Glutamatergic neuron (in vitro differentiated cells): ENCODE measurements around the gene LYRM4. TPM values are rescaled to one million over a fixed set of nuclear protein-coding genes. Genes with fewer than 3 reads are reported as not detected.
A peak's percentile ranks its signal among the peaks of the same experiment; 100 is the strongest.

Source experiments
- DNase-seq: peaks from one replicate; pipeline ENCODE4 v3.0.0; 2022
- H3K27ac Mint-ChIP-seq: one replicate; pipeline ENCODE4 v1.8.0; 2020; ENCODE audit warnings: mild to moderate bottlenecking, mixed read lengths, inconsistent platforms; ENCODE audit not compliant: unreplicated experiment
- H3K27me3 Mint-ChIP-seq: one replicate; pipeline ENCODE4 v1.8.0; 2020; ENCODE audit warnings: mild to moderate bottlenecking, moderate library complexity, mixed read lengths, inconsistent platforms; ENCODE audit not compliant: unreplicated experiment
- H3K36me3 Mint-ChIP-seq: one replicate; pipeline ENCODE4 v1.8.0; 2020; ENCODE audit warnings: mild to moderate bottlenecking, mixed read lengths, inconsistent platforms; ENCODE audit not compliant: unreplicated experiment
- H3K4me1 Mint-ChIP-seq: one replicate; pipeline ENCODE4 v1.8.0; 2020; ENCODE audit warnings: mild to moderate bottlenecking, low read depth, mixed read lengths, inconsistent platforms; ENCODE audit not compliant: unreplicated experiment
- H3K4me3 Mint-ChIP-seq: one replicate; pipeline ENCODE4 v1.8.0; 2020; ENCODE audit warnings: mild to moderate bottlenecking, mixed read lengths, inconsistent platforms; ENCODE audit not compliant: unreplicated experiment
- H3K9me3 Mint-ChIP-seq: one replicate; pipeline ENCODE4 v1.8.0; 2020; ENCODE audit warnings: mild to moderate bottlenecking, moderate library complexity, mixed read lengths, inconsistent platforms; ENCODE audit not compliant: unreplicated experiment
- CTCF ChIP-seq: fragments of 200-600 bp; sonication (generic); IDR thresholded peaks from one replicate; pipeline ENCODE4 v1.5.0; 2021; ENCODE audit not compliant: partially characterized antibody, unreplicated experiment
- total RNA-seq: library from RNA; stranded (reverse); fragmentation: NEBNext Ultra II Directional; extraction: Animal tissue kit (Norgen Biotek cat#: 25700); gene quantifications from one replicate; pipeline ENCODE4 v1.2.1, GENCODE V29; 2021; ENCODE audit not compliant: unreplicated experiment

Gene LYRM4
- total RNA-seq, 1 donor from 2014 or later, result 29.5 TPM

GRCh38 chr6:5219011-5219691 lies 41.6 kb downstream of the LYRM4 start:
- Mint-ChIP-seq H3K9me3 (peaks cover 3% of the 10 kb centered on the region), H3K4me1 (peaks cover 12% of the 10 kb centered on the region)

GRCh38 chr6:5217356-5217755 lies 43.4 kb downstream of the LYRM4 start:
- Mint-ChIP-seq H3K9me3 (peaks cover 3% of the 10 kb centered on the region), H3K27me3 (peaks cover 3% of the 10 kb centered on the region), H3K27ac (no peak overlapping the region), H3K36me3 (no peaks in the 10 kb centered on the region), H3K4me3 (no peak overlapping the region), H3K4me1 (peaks cover 21% of the 10 kb centered on the region)
- DNase-seq, result no peak
- no peak for TF ChIP-seq CTCF

More at GRCh38 chr6:5219011-5219691, 41.6 kb downstream of the LYRM4 start:
- no peak for TF ChIP-seq CTCF
- H3K27me3 Mint-ChIP-seq, result peaks cover 1% of the 10 kb centered on the region
- no peak for DNase-seq
- H3K36me3 Mint-ChIP-seq, result no peaks in the 10 kb centered on the region
- H3K27ac Mint-ChIP-seq, result no peak overlapping the region
- no peak overlapping the region for H3K4me3 Mint-ChIP-seq

- H3K36me3 Mint-ChIP-seq, result no peaks in the 10 kb centered on the region
- no peak overlapping the region for H3K27ac Mint-ChIP-seq
- DNase-seq, result no peak
- peaks cover 1% of the 10 kb centered on the region for H3K27me3 Mint-ChIP-seq
- TF ChIP-seq CTCF, result no peak
- peaks cover 24% of the 10 kb centered on the region for H3K4me1 Mint-ChIP-seq
- H3K9me3 Mint-ChIP-seq, result peaks cover 3% of the 10 kb centered on the region
- H3K4me3 Mint-ChIP-seq, result no peak overlapping the region
Measured at GRCh38 chr6:5215799-5216198, 45.0 kb downstream of the LYRM4 start.

DNA sequence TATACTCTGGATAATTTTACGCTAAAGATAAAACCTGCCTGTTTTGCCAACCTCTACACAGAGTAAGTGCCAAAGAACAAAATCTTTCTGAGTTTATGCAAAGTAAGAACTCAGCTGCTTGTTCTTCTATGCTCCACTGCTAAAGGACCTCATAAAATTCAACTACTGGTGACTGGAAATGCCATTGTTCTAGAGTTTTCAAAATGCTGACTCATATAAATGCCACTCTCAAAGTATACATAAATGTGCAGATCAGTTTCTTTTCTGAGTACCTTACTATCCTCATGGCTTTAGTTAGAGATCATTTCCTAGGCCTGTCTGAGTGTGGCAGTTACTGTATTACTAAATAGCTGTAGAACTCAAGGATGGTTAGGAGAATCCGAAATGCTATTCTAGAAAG lies 45.6 kb downstream of the LYRM4 start:
- no peak for TF ChIP-seq CTCF
- no peak for DNase-seq
- peaks cover 1% of the 10 kb centered on the region for H3K27me3 Mint-ChIP-seq
- H3K27ac Mint-ChIP-seq, result no peak overlapping the region
- peaks cover 3% of the 10 kb centered on the region for H3K9me3 Mint-ChIP-seq
- H3K4me3 Mint-ChIP-seq, result no peak overlapping the region
- H3K36me3 Mint-ChIP-seq, result no peaks in the 10 kb centered on the region
- H3K4me1 Mint-ChIP-seq, result peaks cover 23% of the 10 kb centered on the region

GRCh38 chr6:5214570-5215052 lies 46.1 kb downstream of the LYRM4 start:
- Mint-ChIP-seq H3K27me3 (peaks cover 1% of the 10 kb centered on the region), H3K4me3 (peak overlapping the region; percentile 78), H3K4me1 (peaks cover 19% of the 10 kb centered on the region), H3K9me3 (peaks cover 3% of the 10 kb centered on the region), H3K36me3 (no peaks in the 10 kb centered on the region), H3K27ac (peak overlapping the region; percentile 83)
- peak; percentile 87 for TF ChIP-seq CTCF
- DNase-seq, result peak; percentile 87
